Osteocyte (in vitro differentiated cells): ENCODE measurements around the gene NCL. TPM values are rescaled to one million over a fixed set of nuclear protein-coding genes. Genes with fewer than 3 reads are reported as not detected.

Experiments
- DNase-seq: peaks from one replicate; pipeline ENCODE4 v3.0.0; 2021; ENCODE audit warnings: mixed read lengths; ENCODE audit not compliant: unreplicated experiment; ENCODE audit errors: extremely low spot score
- H3K27ac Mint-ChIP-seq: one replicate; pipeline ENCODE4 v1.8.0; 2021; ENCODE audit warnings: mild to moderate bottlenecking, mixed read lengths; ENCODE audit not compliant: unreplicated experiment
- H3K27me3 Mint-ChIP-seq: one replicate; pipeline ENCODE4 v1.8.0; 2021; ENCODE audit warnings: mixed read lengths; ENCODE audit not compliant: unreplicated experiment
- H3K36me3 Mint-ChIP-seq: one replicate; pipeline ENCODE4 v1.8.0; 2021; ENCODE audit warnings: mixed read lengths; ENCODE audit not compliant: unreplicated experiment
- H3K4me1 Mint-ChIP-seq: one replicate; pipeline ENCODE4 v1.8.0; 2021; ENCODE audit warnings: mixed read lengths; ENCODE audit not compliant: unreplicated experiment
- H3K4me3 Mint-ChIP-seq: one replicate; pipeline ENCODE4 v1.8.0; 2021; ENCODE audit warnings: mild to moderate bottlenecking, moderate library complexity, mixed read lengths; ENCODE audit not compliant: unreplicated experiment
- H3K9me3 Mint-ChIP-seq: one replicate; pipeline ENCODE4 v1.8.0; 2021; ENCODE audit warnings: mixed read lengths; ENCODE audit not compliant: unreplicated experiment
- CTCF ChIP-seq: fragments of 200-600 bp; sonication (generic); IDR thresholded peaks from 2 replicates; pipeline ENCODE4 v1.5.0; 2021; ENCODE audit warnings: antibody characterized with exemption, mild to moderate bottlenecking, moderate library complexity
- total RNA-seq: library from RNA; stranded (reverse); gene quantifications from 2 replicates; pipeline ENCODE4 v1.2.1, GENCODE V29; 2021

Gene NCL
- total RNA-seq, 1 donor from 2014 or later, result 421 TPM

GRCh38 chr2:231469583-231469950, 5.3 kb upstream of the NCL start:
- DNase-seq, result no peak
- Mint-ChIP-seq H3K36me3 (no peaks in the 10 kb centered on the region), H3K4me1 (peaks cover 3% of the 10 kb centered on the region), H3K27me3 (peaks cover 23% of the 10 kb centered on the region), H3K27ac (no peak overlapping the region), H3K9me3 (no peaks in the 10 kb centered on the region), H3K4me3 (no peak overlapping the region)
- no peak for TF ChIP-seq CTCF

GRCh38 chr2:231467613-231468530, 3.6 kb upstream of the NCL start:
- no peak for TF ChIP-seq CTCF
- no peaks in the 10 kb centered on the region for H3K9me3 Mint-ChIP-seq
- H3K36me3 Mint-ChIP-seq, result peaks cover 5% of the 10 kb centered on the region
- peaks cover 12% of the 10 kb centered on the region for H3K4me1 Mint-ChIP-seq
- H3K27ac Mint-ChIP-seq, result no peak overlapping the region
- no peak for DNase-seq
- peaks cover 18% of the 10 kb centered on the region for H3K27me3 Mint-ChIP-seq
- H3K4me3 Mint-ChIP-seq, result no peak overlapping the region

- Mint-ChIP-seq H3K27ac (no peak overlapping the region), H3K4me1 (peaks cover 20% of the 10 kb centered on the region), H3K9me3 (no peaks in the 10 kb centered on the region), H3K36me3 (peaks cover 5% of the 10 kb centered on the region), H3K27me3 (peaks cover 12% of the 10 kb centered on the region), H3K4me3 (no peak overlapping the region)
- no peak for DNase-seq
- TF ChIP-seq CTCF, result no peak
Observed at GRCh38 chr2:231467016-231467545, 2.8 kb upstream of the NCL start.

- no peak for TF ChIP-seq CTCF
- Mint-ChIP-seq H3K27me3 (peaks cover 4% of the 10 kb centered on the region), H3K36me3 (peaks cover 24% of the 10 kb centered on the region), H3K9me3 (no peaks in the 10 kb centered on the region), H3K4me3 (peak overlapping the region; percentile 97), H3K4me1 (peaks cover 21% of the 10 kb centered on the region), H3K27ac (peak overlapping the region; percentile 99)
- DNase-seq, result peak; percentile 99
Observed at GRCh38 chr2:231464576-231465540, 574 bp upstream of the NCL start.
